HEK293 (cell line): ENCODE measurements around the gene USP6NL.

Source experiments
- GFI1B ChIP-seq: fragments of 450-650 bp; formaldehyde crosslinking; IDR thresholded peaks from 2 replicates; pipeline ENCODE4 v1.5.1; 2016; ENCODE audit warnings: missing biosample characterization, missing genetic modification characterization
- GLI4 ChIP-seq: fragments of 450-650 bp; formaldehyde crosslinking; IDR thresholded peaks from 2 replicates; pipeline ENCODE4 v1.5.1; 2016; ENCODE audit warnings: missing biosample characterization, missing genetic modification characterization
- KLF17 ChIP-seq: fragments of 450-650 bp; formaldehyde crosslinking; IDR thresholded peaks from 2 replicates; pipeline ENCODE4 v1.5.1; 2016; ENCODE audit warnings: missing biosample characterization, missing genetic modification characterization
- MEIS1 ChIP-seq: sonication (generic); formaldehyde crosslinking; IDR thresholded peaks from 2 replicates; pipeline ENCODE4 v1.8.1; 2022; ENCODE audit warnings: missing genetic modification reagents, mild to moderate bottlenecking, borderline replicate concordance
- SP3 ChIP-seq: fragments of 450-650 bp; formaldehyde crosslinking; IDR thresholded peaks from 2 replicates; pipeline ENCODE4 v1.5.1; 2016; ENCODE audit warnings: missing biosample characterization, missing genetic modification characterization
- ZBTB17 ChIP-seq: fragments of 450-650 bp; formaldehyde crosslinking; IDR thresholded peaks from 2 replicates; pipeline ENCODE4 v1.5.1; 2016; ENCODE audit warnings: missing biosample characterization, missing genetic modification characterization
- ZBTB8A ChIP-seq: fragments of 450-650 bp; formaldehyde crosslinking; IDR thresholded peaks from 2 replicates; pipeline ENCODE4 v1.5.1; 2016; ENCODE audit warnings: missing biosample characterization, missing genetic modification characterization
- ZFP37 ChIP-seq: fragments of 450-650 bp; formaldehyde crosslinking; IDR thresholded peaks from 2 replicates; pipeline ENCODE4 v1.5.1; 2016; ENCODE audit warnings: missing biosample characterization, missing genetic modification characterization
- ZNF155 ChIP-seq: fragments of 450-650 bp; formaldehyde crosslinking; IDR thresholded peaks from 2 replicates; pipeline ENCODE4 v1.5.1; 2016; ENCODE audit warnings: missing biosample characterization, missing genetic modification characterization
- ZNF169 ChIP-seq: fragments of 450-650 bp; formaldehyde crosslinking; IDR thresholded peaks from 2 replicates; pipeline ENCODE4 v1.5.1; 2016; ENCODE audit warnings: missing biosample characterization, missing genetic modification characterization
- ZNF19 ChIP-seq: fragments of 450-650 bp; formaldehyde crosslinking; IDR thresholded peaks from 2 replicates; pipeline ENCODE4; 2016; ENCODE audit warnings: missing biosample characterization, missing genetic modification characterization, low read depth
- ZNF202 ChIP-seq: fragments of 450-650 bp; formaldehyde crosslinking; IDR thresholded peaks from 2 replicates; pipeline ENCODE4 v1.5.1; 2016; ENCODE audit warnings: missing biosample characterization, missing genetic modification characterization, borderline replicate concordance
- ZNF221 ChIP-seq: fragments of 450-650 bp; formaldehyde crosslinking; IDR thresholded peaks from 2 replicates; pipeline ENCODE4 v1.5.1; 2017; ENCODE audit warnings: missing biosample characterization, missing genetic modification characterization, borderline replicate concordance
- ZNF239 ChIP-seq: fragments of 450-650 bp; formaldehyde crosslinking; IDR thresholded peaks from 2 replicates; pipeline ENCODE4 v1.5.1; 2016; ENCODE audit warnings: missing biosample characterization, missing genetic modification characterization
- ZNF274 ChIP-seq, 2 experiments: fragments of 200-500 bp in 1 of 2; fragments of 450-650 bp in 1 of 2; sonication (Bioruptor generic) in 1 of 2; formaldehyde crosslinking in 1 of 2; IDR thresholded peaks; 2 replicates each; pipeline versions ENCODE4 v1.5.1 to v1.6.1; 2014 to 2016; ENCODE audit warnings: borderline replicate concordance in 1 of 2, inconsistent platforms in 1 of 2, low read length in 1 of 2, missing biosample characterization in 1 of 2, missing genetic modification characterization in 1 of 2
- ZNF302 ChIP-seq: fragments of 450-650 bp; formaldehyde crosslinking; IDR thresholded peaks from 2 replicates; pipeline ENCODE4 v1.5.1; 2016; ENCODE audit warnings: missing biosample characterization, missing genetic modification characterization, low read depth
- ZNF530 ChIP-seq: fragments of 450-650 bp; formaldehyde crosslinking; IDR thresholded peaks from 2 replicates; pipeline ENCODE4 v1.5.1; 2016; ENCODE audit warnings: low read depth, missing biosample characterization, missing genetic modification characterization
- ZNF561 ChIP-seq: fragments of 450-650 bp; IDR thresholded peaks from 2 replicates; pipeline ENCODE4 v1.5.1; 2018; ENCODE audit warnings: missing biosample characterization, missing genetic modification characterization, borderline replicate concordance
- ZNF585B ChIP-seq: fragments of 450-650 bp; formaldehyde crosslinking; IDR thresholded peaks from 2 replicates; pipeline ENCODE4 v1.5.1; 2016; ENCODE audit warnings: missing biosample characterization, missing genetic modification characterization
- ZNF610 ChIP-seq: fragments of 450-650 bp; formaldehyde crosslinking; IDR thresholded peaks from 2 replicates; pipeline ENCODE4 v1.5.1; 2016; ENCODE audit warnings: missing biosample characterization, missing genetic modification characterization, borderline replicate concordance
- ZNF658 ChIP-seq: fragments of 450-650 bp; formaldehyde crosslinking; IDR thresholded peaks from 2 replicates; pipeline ENCODE4; 2016; ENCODE audit warnings: missing biosample characterization, missing genetic modification characterization
- ZNF670 ChIP-seq: fragments of 450-650 bp; formaldehyde crosslinking; IDR thresholded peaks from 2 replicates; pipeline ENCODE4 v1.5.1; 2016; ENCODE audit warnings: missing biosample characterization, missing genetic modification characterization, low read depth
- ZNF692 ChIP-seq: fragments of 450-650 bp; formaldehyde crosslinking; IDR thresholded peaks from 2 replicates; pipeline ENCODE4 v1.5.1; 2016; ENCODE audit warnings: missing biosample characterization, missing genetic modification characterization
- ZNF747 ChIP-seq: fragments of 450-650 bp; formaldehyde crosslinking; IDR thresholded peaks from 2 replicates; pipeline ENCODE4 v1.5.1; 2016; ENCODE audit warnings: missing biosample characterization, missing genetic modification characterization
- ZNF776 ChIP-seq: fragments of 450-650 bp; formaldehyde crosslinking; IDR thresholded peaks from 2 replicates; pipeline ENCODE4 v1.5.0; 2017; ENCODE audit warnings: missing biosample characterization, missing genetic modification characterization, borderline replicate concordance
- ZNF830 ChIP-seq: fragments of 450-650 bp; IDR thresholded peaks from 2 replicates; pipeline ENCODE4 v1.5.0; 2018; ENCODE audit warnings: missing biosample characterization, missing genetic modification characterization, low read depth, mild to moderate bottlenecking, moderate library complexity
- ZSCAN30 ChIP-seq: fragments of 450-650 bp; IDR thresholded peaks from 2 replicates; pipeline ENCODE4 v1.5.1; 2018; ENCODE audit warnings: missing biosample characterization, mild to moderate bottlenecking, missing genetic modification characterization, moderate library complexity
- ZXDB ChIP-seq: fragments of 450-650 bp; formaldehyde crosslinking; IDR thresholded peaks from 2 replicates; pipeline ENCODE4 v1.5.1; 2016; ENCODE audit warnings: missing biosample characterization, missing genetic modification characterization
- TF ChIP-seq, protein P1 (sequence below): fragments of 450-650 bp; formaldehyde crosslinking; IDR thresholded peaks from 2 replicates; pipeline ENCODE4 v1.5.1; 2017; ENCODE audit warnings: missing biosample characterization, missing genetic modification characterization
- TF ChIP-seq, protein P2 (sequence below): fragments of 450-650 bp; formaldehyde crosslinking; IDR thresholded peaks from 2 replicates; pipeline ENCODE4 v1.5.1; 2016; ENCODE audit warnings: missing biosample characterization, missing genetic modification characterization
- TF ChIP-seq, protein P3 (sequence below): fragments of 450-650 bp; formaldehyde crosslinking; conservative IDR thresholded peaks from 2 replicates; pipeline ENCODE4 v1.5.1; 2016; ENCODE audit warnings: low read depth, missing biosample characterization, missing genetic modification characterization

Gene USP6NL

DNA sequence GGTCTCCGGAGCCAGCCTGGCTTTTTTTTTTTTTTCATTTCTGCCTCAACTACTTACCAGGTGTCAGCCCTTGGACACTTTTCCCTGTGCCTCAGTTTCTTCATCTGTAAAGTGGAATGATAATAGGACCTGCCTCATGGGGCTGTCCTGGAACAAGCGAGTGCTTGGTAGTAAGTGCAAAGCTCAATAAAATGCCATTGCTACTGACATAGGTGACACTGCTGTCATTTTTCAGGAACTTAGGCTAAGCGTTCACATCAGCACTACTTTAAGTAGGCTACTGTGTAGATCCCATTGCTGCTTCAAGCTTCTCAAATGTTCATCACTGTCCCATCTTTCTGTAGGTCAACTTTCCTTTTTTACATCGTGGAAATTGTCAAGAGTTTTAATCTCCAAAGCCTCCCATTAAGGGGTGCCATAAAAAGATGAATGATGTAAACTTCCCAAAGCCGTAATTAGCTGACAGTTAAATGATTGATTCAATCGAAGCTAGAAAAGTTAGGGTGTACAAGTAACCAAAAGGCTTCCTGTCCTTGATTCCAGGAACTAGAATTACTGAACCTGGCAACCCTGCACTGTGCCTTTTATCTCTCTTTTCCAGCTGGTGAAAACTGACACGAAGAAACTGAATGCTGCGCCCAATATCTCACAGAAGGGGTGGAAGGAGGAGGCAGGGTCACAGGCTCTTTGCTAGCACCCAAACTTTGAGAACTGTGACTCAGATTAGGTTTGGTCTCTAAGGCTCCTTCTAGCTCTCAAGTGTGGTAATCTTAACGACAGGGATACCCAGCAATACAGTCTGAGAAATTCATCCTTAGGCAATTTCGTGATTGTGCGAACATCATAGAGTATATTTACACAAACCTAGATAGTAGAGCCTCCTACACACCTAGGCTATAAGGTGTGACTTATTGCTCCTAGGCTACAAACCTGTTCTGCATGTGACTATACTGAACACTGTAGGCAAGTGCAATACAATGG, 861 bp upstream of the USP6NL start (continued):
- TF ChIP-seq, protein P1, sequence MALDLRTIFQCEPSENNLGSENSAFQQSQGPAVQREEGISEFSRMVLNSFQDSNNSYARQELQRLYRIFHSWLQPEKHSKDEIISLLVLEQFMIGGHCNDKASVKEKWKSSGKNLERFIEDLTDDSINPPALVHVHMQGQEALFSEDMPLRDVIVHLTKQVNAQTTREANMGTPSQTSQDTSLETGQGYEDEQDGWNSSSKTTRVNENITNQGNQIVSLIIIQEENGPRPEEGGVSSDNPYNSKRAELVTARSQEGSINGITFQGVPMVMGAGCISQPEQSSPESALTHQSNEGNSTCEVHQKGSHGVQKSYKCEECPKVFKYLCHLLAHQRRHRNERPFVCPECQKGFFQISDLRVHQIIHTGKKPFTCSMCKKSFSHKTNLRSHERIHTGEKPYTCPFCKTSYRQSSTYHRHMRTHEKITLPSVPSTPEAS (tag by site-specific recombination): no peak
- TF ChIP-seq ZNF274 (IDR thresholded peaks at IDR 0.05; ENCODE audit: low read length) (no peak), ZNF274 (tag by site-specific recombination; IDR thresholded peaks at IDR 0.05; ENCODE audit: borderline replicate concordance) (no peak), ZNF169 (tag by site-specific recombination) (no peak), ZNF610 (tag by site-specific recombination) (0 out of 2 replicates have a peak, but pooled peaks have one; percentile 25), ZNF585B (no peak), ZNF302 (no peak), ZNF239 (tag by site-specific recombination) (no peak), ZNF155 (tag by site-specific recombination) (no peak), KLF17 (no peak), SP3 (no peak), ZNF670 (tag by site-specific recombination) (no peak), ZNF747 (tag by site-specific recombination) (no peak), ZNF221 (no peak), ZNF202 (no peak), ZNF530 (tag by site-specific recombination) (no peak), ZBTB8A (tag by site-specific recombination) (peak; percentile 66; the same call in 1 of the 2 replicates), ZXDB (tag by site-specific recombination) (0 out of 2 replicates have a peak, but pooled peaks have one; percentile 37), ZFP37 (tag by site-specific recombination) (0 out of 2 replicates have a peak, but pooled peaks have one; percentile 20), ZSCAN30 (tag by site-specific recombination) (no peak), MEIS1 (CRISPR knock-in tag) (no peak), ZBTB17 (tag by site-specific recombination) (peak; percentile 35; the same call in 1 of the 2 replicates), GFI1B (tag by site-specific recombination) (no peak), GLI4 (tag by site-specific recombination) (no peak), ZNF658 (tag by site-specific recombination) (no peak), ZNF776 (tag by site-specific recombination) (no peak), ZNF692 (tag by site-specific recombination) (no peak), ZNF19 (tag by site-specific recombination) (no peak), ZNF561 (tag by site-specific recombination) (no peak), ZNF830 (tag by site-specific recombination) (no peak)
- TF ChIP-seq, protein P2, sequence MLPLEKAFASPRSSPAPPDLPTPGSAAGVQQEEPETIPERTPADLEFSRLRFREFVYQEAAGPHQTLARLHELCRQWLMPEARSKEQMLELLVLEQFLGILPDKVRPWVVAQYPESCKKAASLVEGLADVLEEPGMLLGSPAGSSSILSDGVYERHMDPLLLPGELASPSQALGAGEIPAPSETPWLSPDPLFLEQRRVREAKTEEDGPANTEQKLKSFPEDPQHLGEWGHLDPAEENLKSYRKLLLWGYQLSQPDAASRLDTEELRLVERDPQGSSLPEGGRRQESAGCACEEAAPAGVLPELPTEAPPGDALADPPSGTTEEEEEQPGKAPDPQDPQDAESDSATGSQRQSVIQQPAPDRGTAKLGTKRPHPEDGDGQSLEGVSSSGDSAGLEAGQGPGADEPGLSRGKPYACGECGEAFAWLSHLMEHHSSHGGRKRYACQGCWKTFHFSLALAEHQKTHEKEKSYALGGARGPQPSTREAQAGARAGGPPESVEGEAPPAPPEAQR: no peak
- TF ChIP-seq, protein P3, sequence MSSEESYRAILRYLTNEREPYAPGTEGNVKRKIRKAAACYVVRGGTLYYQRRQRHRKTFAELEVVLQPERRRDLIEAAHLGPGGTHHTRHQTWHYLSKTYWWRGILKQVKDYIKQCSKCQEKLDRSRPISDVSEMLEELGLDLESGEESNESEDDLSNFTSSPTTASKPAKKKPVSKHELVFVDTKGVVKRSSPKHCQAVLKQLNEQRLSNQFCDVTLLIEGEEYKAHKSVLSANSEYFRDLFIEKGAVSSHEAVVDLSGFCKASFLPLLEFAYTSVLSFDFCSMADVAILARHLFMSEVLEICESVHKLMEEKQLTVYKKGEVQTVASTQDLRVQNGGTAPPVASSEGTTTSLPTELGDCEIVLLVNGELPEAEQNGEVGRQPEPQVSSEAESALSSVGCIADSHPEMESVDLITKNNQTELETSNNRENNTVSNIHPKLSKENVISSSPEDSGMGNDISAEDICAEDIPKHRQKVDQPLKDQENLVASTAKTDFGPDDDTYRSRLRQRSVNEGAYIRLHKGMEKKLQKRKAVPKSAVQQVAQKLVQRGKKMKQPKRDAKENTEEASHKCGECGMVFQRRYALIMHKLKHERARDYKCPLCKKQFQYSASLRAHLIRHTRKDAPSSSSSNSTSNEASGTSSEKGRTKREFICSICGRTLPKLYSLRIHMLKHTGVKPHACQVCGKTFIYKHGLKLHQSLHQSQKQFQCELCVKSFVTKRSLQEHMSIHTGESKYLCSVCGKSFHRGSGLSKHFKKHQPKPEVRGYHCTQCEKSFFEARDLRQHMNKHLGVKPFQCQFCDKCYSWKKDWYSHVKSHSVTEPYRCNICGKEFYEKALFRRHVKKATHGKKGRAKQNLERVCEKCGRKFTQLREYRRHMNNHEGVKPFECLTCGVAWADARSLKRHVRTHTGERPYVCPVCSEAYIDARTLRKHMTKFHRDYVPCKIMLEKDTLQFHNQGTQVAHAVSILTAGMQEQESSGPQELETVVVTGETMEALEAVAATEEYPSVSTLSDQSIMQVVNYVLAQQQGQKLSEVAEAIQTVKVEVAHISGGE (tag by site-specific recombination): no peak
